LNCAP (cell line): Measurements from ENCODE around the gene TEX55.

Source experiments
- TF ChIP-seq, protein P1 (sequence below): fragments of 450-650 bp; IDR thresholded peaks from 2 replicates; pipeline ENCODE4 v1.5.1; 2017; ENCODE audit warnings: mild to moderate bottlenecking

Gene TEX55

DNA sequence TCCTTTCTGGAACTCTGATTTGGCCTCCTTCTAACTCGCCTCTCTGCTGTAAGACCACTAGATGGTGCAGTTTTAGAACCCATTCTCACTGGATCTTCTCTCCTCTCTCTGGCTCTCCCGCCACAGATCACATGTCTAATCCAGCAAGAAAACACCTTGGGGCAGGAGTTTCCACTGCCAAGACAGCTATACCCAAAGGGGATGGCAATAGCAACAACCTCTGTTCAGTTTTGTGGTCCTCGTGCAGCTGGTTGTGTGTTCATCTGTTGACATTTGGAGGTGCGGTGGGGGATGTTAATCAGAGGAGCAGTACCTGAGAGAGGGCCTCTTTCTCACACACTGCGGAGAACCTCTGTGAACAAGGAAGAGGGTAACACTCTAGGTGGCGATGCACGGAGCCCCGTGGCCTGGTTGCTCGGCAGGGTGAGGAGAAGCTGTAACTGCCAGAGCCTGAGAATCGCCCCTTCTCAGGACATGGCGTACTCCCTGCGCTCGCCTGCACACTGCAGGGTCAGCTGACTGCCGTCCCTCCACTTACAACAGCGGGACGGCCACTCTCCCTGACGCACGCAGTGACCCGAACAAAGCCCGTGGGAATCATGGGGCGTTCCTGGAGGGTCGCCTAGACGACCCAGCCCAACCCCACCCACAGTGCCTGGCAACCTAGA is at the start of gene TEX55:
Gene TEX55, plus strand, starts transcription at position 666 of the 668 bp plus-strand sequence. CDS start 25 bp downstream, outside the sequence.
- TF ChIP-seq, protein P1, sequence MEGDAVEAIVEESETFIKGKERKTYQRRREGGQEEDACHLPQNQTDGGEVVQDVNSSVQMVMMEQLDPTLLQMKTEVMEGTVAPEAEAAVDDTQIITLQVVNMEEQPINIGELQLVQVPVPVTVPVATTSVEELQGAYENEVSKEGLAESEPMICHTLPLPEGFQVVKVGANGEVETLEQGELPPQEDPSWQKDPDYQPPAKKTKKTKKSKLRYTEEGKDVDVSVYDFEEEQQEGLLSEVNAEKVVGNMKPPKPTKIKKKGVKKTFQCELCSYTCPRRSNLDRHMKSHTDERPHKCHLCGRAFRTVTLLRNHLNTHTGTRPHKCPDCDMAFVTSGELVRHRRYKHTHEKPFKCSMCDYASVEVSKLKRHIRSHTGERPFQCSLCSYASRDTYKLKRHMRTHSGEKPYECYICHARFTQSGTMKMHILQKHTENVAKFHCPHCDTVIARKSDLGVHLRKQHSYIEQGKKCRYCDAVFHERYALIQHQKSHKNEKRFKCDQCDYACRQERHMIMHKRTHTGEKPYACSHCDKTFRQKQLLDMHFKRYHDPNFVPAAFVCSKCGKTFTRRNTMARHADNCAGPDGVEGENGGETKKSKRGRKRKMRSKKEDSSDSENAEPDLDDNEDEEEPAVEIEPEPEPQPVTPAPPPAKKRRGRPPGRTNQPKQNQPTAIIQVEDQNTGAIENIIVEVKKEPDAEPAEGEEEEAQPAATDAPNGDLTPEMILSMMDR = peak; percentile 67

DNA sequence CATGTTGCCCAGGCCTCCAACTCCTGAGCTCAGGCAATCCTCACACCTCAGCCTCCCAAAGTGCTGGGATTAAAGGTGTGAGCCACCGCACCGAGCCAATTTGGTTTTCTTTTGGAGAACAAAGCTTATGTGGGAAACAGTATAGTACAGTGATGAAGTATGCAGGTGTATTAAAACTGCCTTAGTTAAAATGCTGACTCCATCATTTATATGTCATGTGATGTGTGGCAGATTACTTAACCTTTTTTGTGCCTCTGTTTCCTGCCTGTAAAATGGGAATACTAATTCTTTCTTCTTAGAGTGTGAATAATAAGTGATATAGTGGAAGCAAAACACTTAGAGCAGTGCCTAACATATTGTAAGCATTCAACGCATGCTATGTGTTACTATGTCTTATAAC is 48.0 kb upstream of the TEX55 start:
- TF ChIP-seq, protein P1 = no peak

DNA sequence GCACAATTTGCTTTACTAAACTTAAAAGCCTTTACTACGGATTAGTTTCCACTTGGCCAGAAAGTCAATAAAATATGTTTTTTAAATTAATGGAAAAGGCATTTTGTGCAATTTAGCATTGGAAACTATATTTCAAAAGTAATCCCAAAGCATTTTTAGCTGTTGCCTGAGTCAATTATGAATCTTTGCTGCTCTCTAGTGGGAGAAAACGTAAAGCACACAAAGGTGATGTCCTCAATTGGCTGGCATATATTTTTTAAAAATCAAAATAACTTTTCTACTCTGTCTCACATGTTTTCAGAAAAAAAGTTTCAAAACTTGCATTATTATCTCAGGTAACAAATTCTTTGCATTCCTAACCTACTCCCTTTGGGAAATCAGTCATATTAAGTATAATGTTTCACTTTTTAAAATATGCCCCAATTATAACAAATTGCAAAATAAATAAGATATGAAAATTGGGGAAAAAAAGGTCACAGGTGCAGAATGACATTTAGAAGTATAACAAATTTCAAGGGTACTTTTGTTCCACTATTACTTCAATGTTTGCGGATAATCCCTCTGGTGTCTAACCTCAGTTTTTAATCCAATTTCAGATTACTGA is 47.2 kb upstream of the TEX55 start:
- TF ChIP-seq, protein P1 = peak; percentile 81

DNA sequence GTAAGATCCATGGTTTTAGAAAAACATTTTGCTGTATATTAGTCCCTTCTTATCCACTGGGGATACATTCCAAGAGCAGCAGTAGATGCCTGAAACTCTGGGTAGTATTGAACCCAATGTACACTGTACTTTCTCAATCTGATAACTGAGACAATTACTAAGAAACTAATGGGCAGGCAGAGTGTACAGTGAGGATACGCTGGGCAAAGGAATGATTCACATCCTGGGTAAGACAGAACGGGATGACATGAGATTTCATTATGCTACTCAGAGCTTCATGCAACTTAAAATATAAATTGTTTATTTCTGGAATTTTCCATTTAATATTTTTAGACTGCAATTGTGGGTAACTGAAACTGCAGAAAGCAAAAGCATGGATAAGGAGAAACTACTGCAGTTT is 46.2 kb upstream of the TEX55 start:
- TF ChIP-seq, protein P1 = no peak

DNA sequence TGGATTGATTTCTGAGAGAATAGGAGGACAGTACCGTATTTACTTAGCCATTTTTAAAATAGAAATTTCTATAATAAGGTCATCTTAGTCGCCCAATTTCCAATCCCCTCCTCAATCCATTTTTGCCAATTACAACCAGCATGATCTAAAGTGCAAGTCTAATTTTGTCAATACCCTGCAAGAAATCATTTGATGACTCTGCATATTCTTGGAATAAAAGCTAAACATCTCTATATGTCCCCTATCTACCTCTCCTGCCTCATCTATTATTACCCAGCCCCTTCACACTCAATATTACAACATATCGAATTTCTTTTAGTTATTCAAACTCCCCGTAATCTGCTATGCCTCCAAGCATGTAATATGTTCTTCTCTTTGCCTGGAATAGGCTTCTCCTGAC is 41.9 kb upstream of the TEX55 start:
- TF ChIP-seq, protein P1 = no peak

DNA sequence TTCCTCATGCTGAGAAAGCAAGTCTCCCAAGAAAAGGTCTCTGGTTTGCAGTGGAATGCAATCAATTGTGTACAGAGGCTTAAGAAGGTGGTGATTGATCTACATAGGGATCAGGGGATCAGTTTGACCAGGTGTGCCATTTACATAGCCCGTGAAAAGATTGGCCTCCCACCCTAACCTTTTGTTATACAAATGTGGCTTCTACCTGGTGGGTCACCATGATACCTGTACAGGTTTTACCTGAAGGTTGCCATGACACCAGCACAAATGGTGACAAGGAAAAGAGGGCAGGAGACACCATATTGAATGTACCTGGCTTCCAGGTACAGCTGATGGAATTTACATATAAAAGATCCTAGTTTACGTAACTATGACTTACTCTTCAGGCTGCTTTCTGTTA is 25.5 kb upstream of the TEX55 start:
- TF ChIP-seq, protein P1 = no peak

DNA sequence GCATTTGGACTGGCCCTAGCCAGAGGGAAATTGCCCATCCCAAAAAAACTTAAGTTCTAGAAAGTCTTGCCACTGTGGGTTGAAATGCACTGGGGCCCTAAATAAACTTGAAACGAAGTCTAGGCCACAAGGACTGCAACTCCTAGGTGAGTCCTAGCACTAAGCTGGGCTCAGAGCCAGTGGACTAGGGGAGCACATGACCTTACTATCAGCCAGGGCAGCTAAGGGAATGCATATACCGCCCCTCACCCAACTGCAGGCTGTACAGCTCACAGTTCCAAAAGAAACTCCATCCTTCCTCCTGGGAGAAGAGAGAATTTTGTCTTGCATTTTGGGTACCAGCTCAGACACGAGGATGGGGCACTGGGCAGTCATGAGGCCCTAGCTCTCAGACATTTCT is 23.6 kb upstream of the TEX55 start:
- TF ChIP-seq, protein P1 = no peak
